Ishikawa (cell line): ENCODE measurements around the gene GPX1.

ENCODE experiments used
- CEBPB ChIP-seq: IDR thresholded peaks from 2 replicates; pipeline ENCODE4 v1.6.1; 2012
- CREB1 ChIP-seq: IDR thresholded peaks from 2 replicates; pipeline ENCODE4 v1.6.1; 2012; ENCODE audit warnings: low read depth
- EGR1 ChIP-seq: IDR thresholded peaks from 2 replicates; pipeline ENCODE4 v1.6.1; 2012
- EP300 ChIP-seq: IDR thresholded peaks from 2 replicates; pipeline ENCODE4 v1.6.1; 2012; ENCODE audit warnings: borderline replicate concordance
- FOXM1 ChIP-seq: IDR thresholded peaks from 2 replicates; pipeline ENCODE4 v1.6.1; 2012; ENCODE audit warnings: low read depth, borderline replicate concordance
- NFIC ChIP-seq: IDR thresholded peaks from 2 replicates; pipeline ENCODE4 v1.6.1; 2012
- RAD21 ChIP-seq: IDR thresholded peaks from 2 replicates; pipeline ENCODE4 v1.6.1; 2012; ENCODE audit warnings: low read depth
- TAF1 ChIP-seq: IDR thresholded peaks from 2 replicates; pipeline ENCODE4 v1.6.1; 2012; ENCODE audit warnings: low read depth, mild to moderate bottlenecking
- TCF12 ChIP-seq: IDR thresholded peaks from 2 replicates; pipeline ENCODE4 v1.6.1; 2012; ENCODE audit warnings: low read depth
- TEAD4 ChIP-seq: IDR thresholded peaks from 2 replicates; pipeline ENCODE4 v1.6.1; 2012
- YY1 ChIP-seq: IDR thresholded peaks from 2 replicates; pipeline ENCODE4 v1.6.1; 2012; ENCODE audit warnings: low read depth
- ZBTB7A ChIP-seq: IDR thresholded peaks from 2 replicates; pipeline ENCODE4 v1.6.1; 2012; ENCODE audit warnings: low read depth
- TF ChIP-seq, protein P1 (sequence below): IDR thresholded peaks from 2 replicates; pipeline ENCODE4 v1.6.1; 2012
- TF ChIP-seq, protein P2 (sequence below): IDR thresholded peaks from 2 replicates; pipeline ENCODE4 v1.6.1; 2012; ENCODE audit warnings: low read depth, mild to moderate bottlenecking
- TF ChIP-seq, protein P3 (sequence below): IDR thresholded peaks from 2 replicates; pipeline ENCODE4 v1.6.1; 2012

The GPX1 gene

DNA sequence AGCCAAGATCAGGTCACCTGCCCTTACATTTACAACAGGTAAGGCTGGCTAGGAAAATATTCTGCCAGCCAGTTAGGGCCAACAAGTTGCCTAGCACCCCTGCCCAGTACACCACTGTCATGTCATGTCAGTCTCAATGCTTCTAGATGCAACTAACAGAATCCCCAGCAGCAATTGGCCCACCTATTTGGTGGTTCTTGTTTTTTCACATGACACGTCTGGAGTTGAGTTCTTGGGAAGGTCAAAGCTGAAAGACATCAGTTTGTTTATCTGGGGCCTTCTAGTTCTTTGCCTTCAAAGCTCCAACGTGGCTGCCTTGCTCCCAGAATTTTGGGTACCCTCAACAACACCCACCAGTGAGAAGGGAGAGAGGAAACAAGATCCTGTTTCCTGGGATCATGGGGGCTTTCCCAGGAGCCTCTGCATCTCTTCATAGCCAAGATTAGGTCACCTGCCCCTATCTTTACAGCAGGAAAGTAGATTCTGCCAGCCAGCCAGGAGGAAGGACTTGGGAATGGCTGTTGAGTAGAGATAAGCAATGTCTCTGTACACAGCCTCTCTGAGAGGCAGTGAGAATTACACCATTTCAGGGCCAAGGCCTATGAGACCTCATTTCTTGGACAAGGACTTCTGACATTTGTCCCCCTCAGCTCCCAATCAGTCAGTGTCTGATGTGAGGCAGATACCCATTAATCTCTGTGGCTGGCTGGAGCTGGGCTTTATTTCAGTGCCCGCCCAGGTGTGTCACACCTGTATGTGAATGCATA is 8.6 kb downstream of the GPX1 start:
- TF ChIP-seq NFIC: no peak
- no peak for TF ChIP-seq TCF12
- TF ChIP-seq, protein P1, sequence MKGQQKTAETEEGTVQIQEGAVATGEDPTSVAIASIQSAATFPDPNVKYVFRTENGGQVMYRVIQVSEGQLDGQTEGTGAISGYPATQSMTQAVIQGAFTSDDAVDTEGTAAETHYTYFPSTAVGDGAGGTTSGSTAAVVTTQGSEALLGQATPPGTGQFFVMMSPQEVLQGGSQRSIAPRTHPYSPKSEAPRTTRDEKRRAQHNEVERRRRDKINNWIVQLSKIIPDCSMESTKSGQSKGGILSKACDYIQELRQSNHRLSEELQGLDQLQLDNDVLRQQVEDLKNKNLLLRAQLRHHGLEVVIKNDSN: no peak
- no peak for TF ChIP-seq ZBTB7A
- TF ChIP-seq EGR1: no peak
- TF ChIP-seq TAF1: no peak
- no peak for TF ChIP-seq CREB1
- TF ChIP-seq TEAD4: no peak
- no peak for TF ChIP-seq CEBPB
- TF ChIP-seq YY1: no peak
- TF ChIP-seq, protein P2, sequence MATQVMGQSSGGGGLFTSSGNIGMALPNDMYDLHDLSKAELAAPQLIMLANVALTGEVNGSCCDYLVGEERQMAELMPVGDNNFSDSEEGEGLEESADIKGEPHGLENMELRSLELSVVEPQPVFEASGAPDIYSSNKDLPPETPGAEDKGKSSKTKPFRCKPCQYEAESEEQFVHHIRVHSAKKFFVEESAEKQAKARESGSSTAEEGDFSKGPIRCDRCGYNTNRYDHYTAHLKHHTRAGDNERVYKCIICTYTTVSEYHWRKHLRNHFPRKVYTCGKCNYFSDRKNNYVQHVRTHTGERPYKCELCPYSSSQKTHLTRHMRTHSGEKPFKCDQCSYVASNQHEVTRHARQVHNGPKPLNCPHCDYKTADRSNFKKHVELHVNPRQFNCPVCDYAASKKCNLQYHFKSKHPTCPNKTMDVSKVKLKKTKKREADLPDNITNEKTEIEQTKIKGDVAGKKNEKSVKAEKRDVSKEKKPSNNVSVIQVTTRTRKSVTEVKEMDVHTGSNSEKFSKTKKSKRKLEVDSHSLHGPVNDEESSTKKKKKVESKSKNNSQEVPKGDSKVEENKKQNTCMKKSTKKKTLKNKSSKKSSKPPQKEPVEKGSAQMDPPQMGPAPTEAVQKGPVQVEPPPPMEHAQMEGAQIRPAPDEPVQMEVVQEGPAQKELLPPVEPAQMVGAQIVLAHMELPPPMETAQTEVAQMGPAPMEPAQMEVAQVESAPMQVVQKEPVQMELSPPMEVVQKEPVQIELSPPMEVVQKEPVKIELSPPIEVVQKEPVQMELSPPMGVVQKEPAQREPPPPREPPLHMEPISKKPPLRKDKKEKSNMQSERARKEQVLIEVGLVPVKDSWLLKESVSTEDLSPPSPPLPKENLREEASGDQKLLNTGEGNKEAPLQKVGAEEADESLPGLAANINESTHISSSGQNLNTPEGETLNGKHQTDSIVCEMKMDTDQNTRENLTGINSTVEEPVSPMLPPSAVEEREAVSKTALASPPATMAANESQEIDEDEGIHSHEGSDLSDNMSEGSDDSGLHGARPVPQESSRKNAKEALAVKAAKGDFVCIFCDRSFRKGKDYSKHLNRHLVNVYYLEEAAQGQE: no peak

DNA sequence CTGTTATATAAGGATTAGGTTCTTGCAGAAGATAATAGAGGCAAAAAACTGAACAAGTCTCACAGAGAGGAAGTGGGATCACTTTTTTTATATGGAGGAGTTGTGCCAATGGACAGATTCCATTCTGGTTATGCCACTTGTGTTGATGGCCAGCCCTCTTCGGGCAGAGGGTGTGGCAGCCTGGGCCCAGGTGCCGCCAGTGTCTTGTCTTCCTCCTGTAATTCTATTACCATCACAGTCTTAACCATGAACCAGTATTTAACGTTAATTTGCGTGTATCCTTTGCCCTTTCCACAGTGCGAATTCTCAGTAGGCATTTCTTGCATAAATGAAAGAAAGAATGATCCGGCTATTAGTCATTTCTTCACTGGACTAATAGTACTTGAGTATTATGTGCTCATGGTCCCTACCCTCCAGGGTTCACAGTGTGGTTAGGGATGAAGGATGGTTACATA is 11.3 kb downstream of the GPX1 start:
- TF ChIP-seq YY1: no peak
- peak; percentile 23; the same call in 1 of the 2 replicates for TF ChIP-seq NFIC

DNA sequence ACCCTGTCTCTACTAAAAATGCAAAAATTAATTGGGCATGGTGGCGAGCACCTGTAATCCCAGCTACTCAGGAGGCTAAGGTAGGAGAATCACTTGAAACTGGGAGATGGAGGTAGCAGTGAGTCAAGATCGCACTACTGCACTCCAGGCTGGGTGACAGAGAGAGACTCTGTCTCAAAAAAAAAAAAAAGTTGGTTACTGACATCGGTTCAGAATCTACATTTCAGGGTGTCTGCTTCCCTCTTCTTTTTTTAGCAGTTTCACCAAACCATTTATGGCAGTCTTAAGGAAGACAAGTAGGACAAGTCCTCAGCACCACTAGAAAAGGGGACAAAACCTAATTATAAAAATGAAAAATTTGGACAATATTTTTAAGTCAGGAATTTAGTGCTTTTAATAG is 15.0 kb downstream of the GPX1 start:
- TF ChIP-seq TAF1: no peak
- no peak for TF ChIP-seq FOXM1
- TF ChIP-seq, protein P3, sequence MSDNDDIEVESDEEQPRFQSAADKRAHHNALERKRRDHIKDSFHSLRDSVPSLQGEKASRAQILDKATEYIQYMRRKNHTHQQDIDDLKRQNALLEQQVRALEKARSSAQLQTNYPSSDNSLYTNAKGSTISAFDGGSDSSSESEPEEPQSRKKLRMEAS: no peak
- no peak for TF ChIP-seq TCF12
- no peak for TF ChIP-seq NFIC
- TF ChIP-seq CREB1: no peak
- no peak for TF ChIP-seq YY1
- no peak for TF ChIP-seq EP300
- TF ChIP-seq EGR1: no peak
- TF ChIP-seq, protein P2: no peak
- TF ChIP-seq RAD21: no peak
- TF ChIP-seq, protein P1: no peak
- TF ChIP-seq ZBTB7A: no peak
- TF ChIP-seq CEBPB: no peak
- no peak for TF ChIP-seq TEAD4

DNA sequence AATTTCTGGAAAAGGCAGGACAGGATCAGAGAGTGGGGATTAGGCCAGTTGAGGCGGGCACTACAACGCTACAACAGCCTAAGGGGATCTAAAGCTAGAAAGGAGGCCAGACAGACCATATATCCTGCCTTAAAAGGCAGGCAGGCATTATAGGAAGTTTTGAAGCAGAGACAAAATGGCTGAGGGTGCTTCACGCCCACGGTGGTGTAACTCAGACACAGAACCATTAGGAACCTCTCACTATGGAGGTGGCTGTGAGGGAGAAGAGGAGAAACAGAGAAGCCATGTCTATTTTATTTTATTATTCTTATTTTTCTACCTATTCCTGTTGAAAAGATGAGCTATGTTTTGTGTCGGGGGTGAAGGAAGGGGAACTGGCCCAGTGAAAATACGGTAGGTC is 16.2 kb downstream of the GPX1 start:
- no peak for TF ChIP-seq CEBPB
- no peak for TF ChIP-seq EP300
- TF ChIP-seq NFIC: no peak
- no peak for TF ChIP-seq CREB1
- TF ChIP-seq, protein P1: no peak
- no peak for TF ChIP-seq TEAD4

DNA sequence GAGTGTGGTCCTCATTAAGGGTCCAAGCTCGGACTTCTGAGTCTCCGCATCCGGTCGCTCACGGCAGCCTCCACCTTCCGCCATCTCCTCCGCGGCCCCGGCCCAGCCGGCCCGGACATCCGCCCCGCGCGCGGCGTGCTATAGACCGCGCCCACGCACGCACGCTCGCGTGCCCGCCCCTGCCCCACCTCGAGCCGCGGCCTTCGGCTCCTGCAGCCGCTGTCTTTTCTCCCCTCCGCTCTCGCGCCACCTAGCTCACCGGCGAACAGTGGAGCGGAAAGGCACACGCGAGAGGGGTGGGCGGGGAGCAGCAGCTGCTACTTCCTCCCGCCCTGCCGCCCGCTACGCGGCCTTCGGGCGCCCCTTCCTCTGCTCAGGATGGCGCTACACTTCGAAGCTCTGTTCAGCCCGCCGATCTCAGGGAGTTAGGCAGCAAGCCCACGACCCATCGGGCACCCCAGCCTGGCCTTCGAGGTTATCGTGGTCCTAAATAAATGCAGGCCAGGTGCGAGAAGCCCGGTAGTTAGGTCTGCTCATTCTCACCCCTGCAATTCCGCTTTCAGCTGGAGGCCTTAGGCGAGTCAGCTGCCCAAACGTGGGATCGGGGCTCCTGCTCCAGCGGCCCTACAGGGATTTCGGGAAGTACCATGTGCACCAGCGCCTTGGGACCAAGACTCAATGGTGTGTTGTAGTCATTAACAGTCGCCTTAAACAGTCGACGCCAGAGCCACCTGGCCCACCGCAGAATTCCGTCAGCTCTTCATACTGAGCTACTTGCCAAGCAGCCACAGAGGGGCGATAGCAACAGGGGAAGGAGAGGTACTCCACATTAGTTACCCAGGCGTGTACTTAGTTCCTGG is 18.0 kb downstream of the GPX1 start, which contains the start of gene USP4:
Gene USP4 (minus strand): TSS at position 113 of the 860 bp plus-strand sequence. CDS start 29 bp downstream, at position 84.
- TF ChIP-seq CREB1: 0 out of 2 replicates have a peak, but pooled peaks have one; percentile 23
- TF ChIP-seq EGR1: peak; percentile 90
- peak; percentile 92 for TF ChIP-seq YY1
- peak; percentile 39; the same call in 1 of the 2 replicates for TF ChIP-seq RAD21
- peak; percentile 75; the same call in 1 of the 2 replicates for TF ChIP-seq TCF12
- no peak; the same call in 1 of the 2 replicates for TF ChIP-seq TEAD4
- peak; percentile 88 for TF ChIP-seq ZBTB7A
- TF ChIP-seq, protein P1: peak; percentile 28
- TF ChIP-seq, protein P3: peak; percentile 98
- TF ChIP-seq, protein P2: no peak
